A549 treated with CpdA at 1 μM for 4 hours (cell line): ENCODE data around the gene MCFD2. TPM values are rescaled to one million over a fixed set of nuclear protein-coding genes. Genes with fewer than 3 reads are reported as not detected.

ENCODE experiments used
- total RNA-seq: library from RNA; stranded (reverse); fragments of 200-300 nt; extraction: Qiagen RNA extraction; gene quantifications from 5 replicates; pipeline ENCODE4 v1.2.3, GENCODE V29; 2022; ENCODE audit warnings: low read depth

MCFD2 gene
- total RNA-seq: 97.0 to 115 TPM (median 108 TPM) in 5 replicates

GRCh38 chr2:46915281-46915810, at the start of gene MCFD2:
Gene MCFD2, minus strand, starts transcription at chr2:46915806. Its CDS starts 6,635 bp downstream, at chr2:46909171.

Other genes starting within 250 kb of the MCFD2 start
- 25.8 to 34.5 TPM (median 28.2 TPM) in 5 replicates for gene SOCS5, start 216.5 kb downstream of the MCFD2 start, total RNA-seq
- gene TTC7A, start 25.4 kb upstream of the MCFD2 start, total RNA-seq: 31.0 to 35.2 TPM (median 33.0 TPM) in 5 replicates
- 0.12 TPM in 1 of 5 replicates, not detected in the others for gene STPG4, start 239.5 kb upstream of the MCFD2 start, total RNA-seq